Suprapubic skin (tissue), 3 donors: Measurements from ENCODE around the gene SHKBP1.

Source experiments
- CTCF ChIP-seq, 2 donors: fragments of 200-600 bp in 1 of 2; fragments of 450-650 bp in 1 of 2; sonication (generic) in 1 of 2; IDR thresholded peaks; one replicate each; pipeline ENCODE4 v1.5.1; 2016 to 2019; ENCODE audit warnings: antibody characterized with exemption in 2 of 2, mild to moderate bottlenecking in 1 of 2, moderate library complexity in 1 of 2
- POLR2A ChIP-seq, 2 donors: fragments of 450-650 bp; IDR thresholded peaks; one replicate each; pipeline ENCODE4 v1.6.1; 2017; ENCODE audit warnings: antibody characterized with exemption in 2 of 2, mild to moderate bottlenecking in 2 of 2, moderate library complexity in 2 of 2

GRCh38 chr19:40638327-40638726 is 61.7 kb downstream of the SHKBP1 start:
- TF ChIP-seq CTCF (IDR thresholded peaks at IDR 0.05) (no peak), POLR2A (IDR thresholded peaks at IDR 0.05) (no peak)
